Gastroesophageal sphincter (tissue), 3 donors: Measurements from ENCODE around the gene TTC3.
A peak's percentile ranks its signal among the peaks of the same experiment; 100 is the strongest.

ENCODE experiments used
- POLR2AphosphoS5 ChIP-seq: sonication (generic); formaldehyde crosslinking; IDR thresholded peaks from one replicate; pipeline ENCODE4 v1.6.1; 2017; ENCODE audit warnings: antibody characterized with exemption
- TF ChIP-seq, protein P1 (sequence below), 4 experiments: fragments of 200-600 bp in 2 of 4; fragments of 450-650 bp in 2 of 4; sonication (generic) in 1 of 4; IDR thresholded peaks; one replicate each; pipeline ENCODE4 v1.5.1; 2017 to 2019; ENCODE audit warnings: antibody characterized with exemption in 4 of 4, mild to moderate bottlenecking in 2 of 4, moderate library complexity in 2 of 4

DNA sequence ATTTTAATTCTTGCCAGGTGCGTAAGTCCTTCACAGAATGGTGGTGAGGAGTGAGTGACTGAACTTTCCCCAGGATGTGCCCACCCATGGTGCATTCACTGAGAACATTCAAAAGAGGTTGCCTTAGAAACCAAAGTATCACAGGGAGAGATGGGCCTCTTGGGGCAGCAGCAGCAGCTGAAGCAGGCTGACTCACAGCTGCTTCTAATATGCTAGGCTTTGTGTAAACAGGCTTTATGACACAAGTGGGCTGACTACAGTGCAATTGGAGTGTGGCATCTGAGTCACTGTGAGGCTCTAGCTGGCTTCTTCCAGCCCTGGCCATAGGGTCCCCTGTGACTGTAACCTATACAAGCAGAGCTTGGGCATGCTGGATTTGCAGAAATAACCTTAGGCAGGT is 12.8 kb upstream of the TTC3 start:
- peak; percentile 26 for TF ChIP-seq POLR2AphosphoS5
- TF ChIP-seq, protein P1, sequence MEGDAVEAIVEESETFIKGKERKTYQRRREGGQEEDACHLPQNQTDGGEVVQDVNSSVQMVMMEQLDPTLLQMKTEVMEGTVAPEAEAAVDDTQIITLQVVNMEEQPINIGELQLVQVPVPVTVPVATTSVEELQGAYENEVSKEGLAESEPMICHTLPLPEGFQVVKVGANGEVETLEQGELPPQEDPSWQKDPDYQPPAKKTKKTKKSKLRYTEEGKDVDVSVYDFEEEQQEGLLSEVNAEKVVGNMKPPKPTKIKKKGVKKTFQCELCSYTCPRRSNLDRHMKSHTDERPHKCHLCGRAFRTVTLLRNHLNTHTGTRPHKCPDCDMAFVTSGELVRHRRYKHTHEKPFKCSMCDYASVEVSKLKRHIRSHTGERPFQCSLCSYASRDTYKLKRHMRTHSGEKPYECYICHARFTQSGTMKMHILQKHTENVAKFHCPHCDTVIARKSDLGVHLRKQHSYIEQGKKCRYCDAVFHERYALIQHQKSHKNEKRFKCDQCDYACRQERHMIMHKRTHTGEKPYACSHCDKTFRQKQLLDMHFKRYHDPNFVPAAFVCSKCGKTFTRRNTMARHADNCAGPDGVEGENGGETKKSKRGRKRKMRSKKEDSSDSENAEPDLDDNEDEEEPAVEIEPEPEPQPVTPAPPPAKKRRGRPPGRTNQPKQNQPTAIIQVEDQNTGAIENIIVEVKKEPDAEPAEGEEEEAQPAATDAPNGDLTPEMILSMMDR (IDR thresholded peaks at IDR 0.05): no peak
